ENCODE results near the gene HOXB5. TPM values are rescaled to one million over a fixed set of nuclear protein-coding genes. Genes with fewer than 3 reads are reported as not detected.

Gene HOXB5
- total RNA-seq, 2 donors from 2014 or later, result 0.70 TPM; not detected in 1

GRCh38 chr17:48615047-48615962 lies 21.7 kb upstream of the HOXB5 start, which contains the start of gene HOXB8:
Gene HOXB8, minus strand, starts transcription at chr17:48615292. Its CDS starts 588 bp downstream, at chr17:48614704.
- H3K4me1 Mint-ChIP-seq (ENCODE audit: low read depth in 2 of 2), result peaks cover 49 to 62% of the 10 kb centered on the region in 2 donors
- peak within 1 kb of the TSS; percentile 85 for H3K4me3 Mint-ChIP-seq
- DNase-seq (ENCODE audit: low spot score) (no peak), ATAC-seq (no peak)
- peak within 1 kb of the TSS in 1 of 2 donors; percentile 13 for H3K27ac Mint-ChIP-seq
- H3K27me3 Mint-ChIP-seq, result peaks cover 50 to 67% of the 10 kb centered on the region in 2 donors
- H3K36me3 Mint-ChIP-seq, result no peaks in the 10 kb centered on the region
- no peaks in the 10 kb centered on the region for H3K9me3 Mint-ChIP-seq

GRCh38 chr17:48613862-48614694 lies 20.5 kb upstream of the HOXB5 start:
- H3K9me3 Mint-ChIP-seq, result no peaks in the 10 kb centered on the region
- H3K27me3 Mint-ChIP-seq, result peaks cover 46 to 57% of the 10 kb centered on the region in 2 donors
- peaks cover 50 to 57% of the 10 kb centered on the region in 2 donors for H3K4me1 Mint-ChIP-seq (ENCODE audit: low read depth in 2 of 2)
- peak overlapping the region in 1 of 2 donors; percentile 53 for H3K27ac Mint-ChIP-seq
- no peak for ATAC-seq
- DNase-seq (ENCODE audit: low spot score), result no peak
- H3K4me3 Mint-ChIP-seq, result peak overlapping the region; percentile 85
- H3K36me3 Mint-ChIP-seq, result no peaks in the 10 kb centered on the region

DNA sequence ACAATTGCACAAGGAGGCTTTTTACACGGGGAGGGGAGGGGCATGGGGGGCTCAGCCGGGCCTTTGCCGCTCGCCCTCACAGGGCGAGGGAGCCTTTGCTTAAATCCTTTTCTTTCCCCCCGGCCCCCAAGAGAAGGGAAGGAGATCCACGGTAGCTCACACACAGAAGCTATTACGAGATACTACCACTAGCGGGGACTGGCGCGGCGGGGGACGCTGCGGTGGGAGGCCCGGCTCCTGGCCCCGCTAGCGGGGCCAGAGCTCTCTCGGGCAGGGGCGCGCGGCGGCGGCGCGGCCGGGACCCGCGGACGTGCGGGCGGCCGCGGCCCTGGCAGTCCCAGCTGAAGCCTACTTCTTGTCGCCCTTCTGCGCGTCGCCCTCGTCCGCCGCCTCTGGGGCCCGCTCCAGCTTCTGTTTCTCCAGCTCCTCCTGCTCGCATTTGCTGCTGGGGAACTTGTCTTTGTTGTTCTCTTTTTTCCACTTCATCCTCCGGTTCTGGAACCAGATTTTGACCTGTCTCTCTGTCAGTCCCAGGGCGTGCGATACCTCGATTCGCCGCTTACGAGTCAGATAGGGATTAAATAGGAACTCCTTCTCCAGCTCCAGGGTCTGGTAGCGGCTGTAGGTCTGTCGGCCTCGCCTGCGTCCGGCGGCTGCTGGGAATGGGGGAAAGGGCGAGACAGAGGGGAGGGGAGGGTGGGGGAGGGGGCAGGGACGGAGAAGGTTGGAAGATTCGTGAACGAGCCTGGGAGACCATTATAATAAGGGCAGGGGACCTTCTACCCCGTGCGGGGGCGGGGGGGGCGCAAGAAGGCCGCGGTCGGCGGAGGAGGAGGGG lies 19.5 kb upstream of the HOXB5 start:
- peak; percentile 71 to 73 for ATAC-seq
- H3K4me1 Mint-ChIP-seq (ENCODE audit: low read depth in 2 of 2), result peaks cover 47 to 49% of the 10 kb centered on the region in 2 donors
- H3K4me3 Mint-ChIP-seq, result peak overlapping the region; percentile 85
- peak overlapping the region; percentile 53 to 86 for H3K27ac Mint-ChIP-seq
- no peaks in the 10 kb centered on the region for H3K9me3 Mint-ChIP-seq
- H3K27me3 Mint-ChIP-seq, result peaks cover 46 to 47% of the 10 kb centered on the region in 2 donors
- no peaks in the 10 kb centered on the region for H3K36me3 Mint-ChIP-seq
- DNase-seq (ENCODE audit: low spot score), result no peak

DNA sequence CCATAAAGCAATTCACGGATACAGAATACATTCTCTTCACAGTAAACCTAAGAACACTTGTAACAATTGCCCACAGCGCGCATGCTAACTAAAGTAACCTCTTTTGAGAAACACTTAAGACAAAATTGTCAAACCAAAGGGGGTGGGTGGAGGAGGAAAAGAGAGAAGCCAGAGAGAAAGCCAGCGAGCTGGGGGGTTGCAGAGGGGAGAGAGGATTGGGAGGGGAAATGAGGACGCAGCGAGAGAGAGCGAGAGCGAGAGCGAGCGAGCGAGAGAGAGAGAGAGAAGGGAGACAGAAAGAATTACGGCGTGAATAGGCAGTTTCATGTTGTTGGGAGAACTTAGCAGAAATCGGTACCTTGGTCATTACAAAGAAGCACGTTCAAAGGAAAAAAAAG lies 18.9 kb upstream of the HOXB5 start:
- no peaks in the 10 kb centered on the region for H3K9me3 Mint-ChIP-seq
- DNase-seq (ENCODE audit: low spot score) (no peak), ATAC-seq (no peak)
- H3K27me3 Mint-ChIP-seq, result peaks cover 46 to 47% of the 10 kb centered on the region in 2 donors
- H3K4me1 Mint-ChIP-seq (ENCODE audit: low read depth in 2 of 2), result peaks cover 45 to 48% of the 10 kb centered on the region in 2 donors
- peak overlapping the region; percentile 85 for H3K4me3 Mint-ChIP-seq
- peak overlapping the region; percentile 17 to 86 for H3K27ac Mint-ChIP-seq
- H3K36me3 Mint-ChIP-seq, result no peaks in the 10 kb centered on the region

DNA sequence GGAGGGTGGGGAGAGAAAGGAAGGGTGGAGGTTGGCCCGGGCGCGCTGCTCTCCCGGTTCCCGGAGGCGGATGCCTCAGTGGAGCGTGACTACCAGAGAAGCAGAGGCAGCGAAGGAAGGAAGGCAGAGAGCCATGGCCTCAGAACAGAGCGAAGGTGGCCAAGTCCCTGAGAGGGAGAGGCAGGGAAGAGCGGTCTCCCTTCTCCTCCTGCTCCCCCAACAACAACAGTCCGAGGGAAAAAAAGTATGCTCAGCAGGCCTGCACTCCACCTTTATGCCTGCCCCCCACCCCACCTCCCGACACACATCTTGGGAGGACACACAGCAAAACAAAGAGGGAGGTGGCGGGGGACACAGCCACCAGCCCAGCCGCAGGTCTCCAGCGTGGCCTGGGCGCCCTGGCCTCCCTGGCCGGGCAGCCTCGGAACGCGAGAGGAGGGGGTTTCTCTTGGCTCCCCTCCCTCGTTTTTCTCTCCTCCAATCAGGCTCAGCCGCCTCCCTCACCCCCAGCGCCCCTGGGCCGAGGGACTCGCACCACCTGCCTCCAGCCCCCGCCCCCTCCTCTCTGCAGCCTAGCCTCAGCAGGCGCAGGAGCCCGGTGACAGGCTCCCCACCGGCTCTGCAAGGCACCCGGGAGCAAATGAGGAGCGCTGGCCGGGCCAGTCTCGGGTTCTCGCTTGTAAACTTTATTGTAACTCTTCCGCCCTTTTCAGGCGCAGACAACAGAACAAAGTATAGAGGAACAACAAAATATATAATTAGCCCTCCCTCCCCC lies 18.3 kb upstream of the HOXB5 start:
- Mint-ChIP-seq H3K27ac (peak overlapping the region; percentile 81 to 94), H3K4me3 (peak overlapping the region; percentile 85), H3K36me3 (no peaks in the 10 kb centered on the region), H3K9me3 (no peaks in the 10 kb centered on the region), H3K27me3 (peaks cover 40 to 42% of the 10 kb centered on the region in 2 donors), H3K4me1 (ENCODE audit: low read depth in 2 of 2) (peaks cover 40 to 43% of the 10 kb centered on the region in 2 donors)
- DNase-seq (ENCODE audit: low spot score), result no peak
- peak in 1 of 2 donors; percentile 30 for ATAC-seq

GRCh38 chr17:48611213-48611612 lies 17.6 kb upstream of the HOXB5 start:
- Mint-ChIP-seq H3K27me3 (peaks cover 36 to 37% of the 10 kb centered on the region in 2 donors), H3K36me3 (no peaks in the 10 kb centered on the region), H3K4me1 (ENCODE audit: low read depth in 2 of 2) (peaks cover 37 to 41% of the 10 kb centered on the region in 2 donors), H3K27ac (peak overlapping the region; percentile 81 to 94), H3K4me3 (peak overlapping the region; percentile 85), H3K9me3 (no peaks in the 10 kb centered on the region)
- DNase-seq (ENCODE audit: low spot score) (no peak), ATAC-seq (peak; percentile 8 to 29)

GRCh38 chr17:48610282-48611211 lies 17.0 kb upstream of the HOXB5 start, which contains the start of gene HOXB7:
Gene HOXB7, minus strand, starts transcription at chr17:48611017. Its CDS starts 99 bp downstream, at chr17:48610918.
- H3K9me3 Mint-ChIP-seq, result no peaks in the 10 kb centered on the region
- H3K4me3 Mint-ChIP-seq, result peak within 1 kb of the TSS; percentile 85
- H3K4me1 Mint-ChIP-seq (ENCODE audit: low read depth in 2 of 2), result peaks cover 37 to 41% of the 10 kb centered on the region in 2 donors
- peak; percentile 84 for DNase-seq (ENCODE audit: low spot score)
- peak within 1 kb of the TSS; percentile 81 to 94 for H3K27ac Mint-ChIP-seq
- H3K36me3 Mint-ChIP-seq, result no peaks in the 10 kb centered on the region
- H3K27me3 Mint-ChIP-seq, result peaks cover 35 to 36% of the 10 kb centered on the region in 2 donors
- ATAC-seq, result peak; percentile 66 to 75

DNA sequence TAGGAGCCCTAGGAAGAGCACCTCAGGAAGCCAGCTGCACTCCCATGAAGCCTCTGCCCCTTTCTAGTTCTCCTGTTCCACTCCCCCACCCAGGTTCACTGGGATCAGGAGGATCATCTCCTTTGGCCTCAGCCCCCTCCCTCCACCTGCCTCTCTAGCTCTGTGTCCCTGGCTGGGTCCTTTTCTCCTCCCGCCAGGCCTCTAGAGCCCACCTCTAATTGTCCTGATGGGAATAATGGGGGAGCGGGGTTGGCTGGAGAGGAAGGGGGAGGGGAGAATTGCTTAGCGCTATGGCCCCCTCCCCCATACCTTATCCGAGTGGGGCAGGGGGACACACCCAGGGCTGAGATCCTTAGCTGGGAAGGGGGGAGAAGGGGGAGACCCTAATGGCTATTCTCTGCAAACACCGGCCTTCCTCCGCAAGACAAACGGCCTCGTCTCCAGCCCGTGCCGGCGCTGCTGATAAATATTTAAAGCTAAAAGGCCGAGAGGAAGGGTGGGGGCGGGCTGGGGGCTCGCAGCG lies 16.2 kb upstream of the HOXB5 start:
- H3K9me3 Mint-ChIP-seq, result no peaks in the 10 kb centered on the region

DNA sequence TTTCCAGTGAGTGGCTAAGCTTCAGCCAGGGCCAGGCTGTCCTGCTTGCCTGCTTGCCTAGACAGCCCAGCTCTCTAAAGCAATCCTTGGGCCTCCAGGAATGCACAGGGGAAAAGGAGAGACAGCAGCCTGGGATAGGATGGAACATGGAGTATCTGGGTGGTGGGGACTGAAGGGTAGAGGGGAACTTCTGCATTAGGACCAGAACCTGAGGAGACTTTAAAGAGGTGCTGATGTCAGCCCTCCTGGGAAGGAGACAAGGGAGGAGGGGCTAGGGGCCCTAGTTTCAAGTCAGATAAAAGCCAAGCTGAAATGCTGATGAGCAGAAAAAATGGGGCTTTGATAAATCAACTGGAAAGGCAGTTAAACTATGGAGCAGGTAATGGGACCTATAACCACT lies 15.5 kb upstream of the HOXB5 start:
- no peak for DNase-seq (ENCODE audit: low spot score)
- Mint-ChIP-seq H3K9me3 (no peaks in the 10 kb centered on the region), H3K27me3 (peaks cover 30 to 31% of the 10 kb centered on the region in 2 donors), H3K4me3 (peak overlapping the region; percentile 34), H3K4me1 (ENCODE audit: low read depth in 2 of 2) (peaks cover 30 to 33% of the 10 kb centered on the region in 2 donors), H3K27ac (no peak overlapping the region), H3K36me3 (no peaks in the 10 kb centered on the region)
- no peak for ATAC-seq

More for the DNA sequence above, 16.2 kb upstream of the HOXB5 start:
- no peak overlapping the region for H3K27ac Mint-ChIP-seq
- H3K4me1 Mint-ChIP-seq (ENCODE audit: low read depth in 2 of 2), result peaks cover 35 to 36% of the 10 kb centered on the region in 2 donors
- no peak overlapping the region for H3K4me3 Mint-ChIP-seq
- H3K27me3 Mint-ChIP-seq, result peaks cover 31 to 33% of the 10 kb centered on the region in 2 donors
- H3K36me3 Mint-ChIP-seq, result no peaks in the 10 kb centered on the region
- ATAC-seq (no peak), DNase-seq (ENCODE audit: low spot score) (no peak)

DNA sequence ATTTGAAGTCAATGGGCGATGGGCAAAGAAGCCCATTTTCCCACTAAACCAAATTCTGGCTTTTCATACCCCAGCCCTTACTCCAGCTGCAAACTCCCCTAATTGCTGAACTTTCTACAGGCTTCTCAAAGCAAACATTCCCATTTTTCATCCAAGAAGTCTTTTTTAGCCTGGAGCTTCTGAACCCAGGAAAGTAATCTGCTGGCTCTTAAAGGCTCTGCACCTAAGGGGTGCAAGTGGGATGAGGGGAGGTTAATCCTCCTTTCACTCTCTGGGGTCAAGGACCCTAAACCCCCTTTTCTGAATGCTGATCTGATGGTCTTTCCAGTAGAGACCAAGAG lies 14.9 kb upstream of the HOXB5 start:
- H3K27me3 Mint-ChIP-seq, result peaks cover 28 to 30% of the 10 kb centered on the region in 2 donors
- peak overlapping the region; percentile 34 for H3K4me3 Mint-ChIP-seq
- peaks cover 27 to 28% of the 10 kb centered on the region in 2 donors for H3K4me1 Mint-ChIP-seq (ENCODE audit: low read depth in 2 of 2)
- ATAC-seq (no peak), DNase-seq (ENCODE audit: low spot score) (no peak)
- H3K36me3 Mint-ChIP-seq, result no peaks in the 10 kb centered on the region
- no peak overlapping the region for H3K27ac Mint-ChIP-seq
- no peaks in the 10 kb centered on the region for H3K9me3 Mint-ChIP-seq

DNA sequence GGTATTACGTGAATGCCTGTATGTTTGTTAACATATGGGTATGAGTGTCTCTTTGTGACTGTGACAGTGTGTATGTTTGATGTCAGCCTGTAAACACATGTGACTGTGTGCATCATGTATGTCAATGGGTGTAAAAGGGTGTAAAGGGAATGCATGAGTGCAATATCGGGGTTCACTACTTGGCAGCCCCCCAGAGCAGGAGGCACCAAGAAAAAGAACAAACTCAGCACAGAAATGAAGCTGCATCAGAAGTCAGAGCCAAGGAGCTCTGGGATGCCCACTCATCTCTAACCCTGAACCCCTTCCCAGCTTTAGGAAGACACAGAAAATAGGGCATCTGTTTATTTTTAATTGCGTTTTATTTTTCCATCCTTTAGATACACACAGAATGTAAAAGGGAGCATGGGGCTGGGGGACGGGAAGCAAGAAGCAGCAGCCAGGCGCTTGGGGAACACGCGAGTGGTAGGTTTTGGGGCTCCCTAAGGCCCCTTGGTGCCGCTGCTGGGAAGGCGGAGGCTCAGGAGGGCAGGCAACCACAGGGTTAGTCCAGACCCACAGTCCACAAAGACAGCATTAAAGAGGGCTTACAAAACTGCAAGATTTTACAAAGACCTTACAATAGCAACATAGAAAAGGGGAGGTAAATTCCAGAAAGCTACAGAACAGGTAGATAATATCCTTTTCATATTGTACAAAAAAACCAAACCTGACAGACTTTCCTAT lies 13.5 kb upstream of the HOXB5 start:
- Mint-ChIP-seq H3K9me3 (no peaks in the 10 kb centered on the region), H3K36me3 (no peaks in the 10 kb centered on the region), H3K4me1 (ENCODE audit: low read depth in 2 of 2) (peaks cover 18 to 19% of the 10 kb centered on the region in 2 donors), H3K27me3 (peaks cover 27 to 34% of the 10 kb centered on the region in 2 donors), H3K4me3 (no peak overlapping the region), H3K27ac (no peak overlapping the region)
- ATAC-seq (no peak), DNase-seq (ENCODE audit: low spot score) (no peak)

All from natural killer cell treated with Interleukin-12 subunit alpha and Interleukin-12 subunit beta and Interleukin-15 and Interleukin-18, amount 100 ng/mL, for 72 hours (primary cell).